MCF 10A (cell line): ENCODE data around the gene ELAPOR2. TPM values are rescaled to one million over a fixed set of nuclear protein-coding genes. Genes with fewer than 3 reads are reported as not detected.
A peak's percentile ranks its signal among the peaks of the same experiment; 100 is the strongest.

ENCODE experiments used
- BruUV-seq: library from RNA; stranded (reverse); fragments of 400-500 nt; replicated peaks from 2 replicates; lab custom pipeline; 2021; lab: Mats Ljungman, UMichigan
- CTCF ChIA-PET: fragments of 300-600 bp; sonication (Branson Sonifier 250); formaldehyde crosslinking; extraction: SDS; loops from one replicate; lab custom pipeline; 2021; ENCODE audit warnings: antibody characterized with exemption, inconsistent platforms; lab: Yijun Ruan, JAX
- POLR2A ChIA-PET: fragments of 300-600, 350-650 bp; sonication (Branson Sonifier 250); formaldehyde crosslinking; extraction: SDS; loops from one replicate; lab custom pipeline; 2020; ENCODE audit warnings: antibody characterized with exemption, inconsistent platforms; lab: Yijun Ruan, JAX
- DNase-seq: peaks from one replicate; pipeline ENCODE4 v3.0.0-alpha.2; 2018; ENCODE audit not compliant: unreplicated experiment
- H3K27ac Mint-ChIP-seq: one replicate; pipeline ENCODE4 v1.8.0; 2022; ENCODE audit warnings: mild to moderate bottlenecking, low read depth, mixed read lengths; ENCODE audit not compliant: unreplicated experiment
- H3K27me3 Mint-ChIP-seq: one replicate; pipeline ENCODE4 v1.8.0; 2022; ENCODE audit warnings: mixed read lengths; ENCODE audit not compliant: insufficient read depth, unreplicated experiment
- H3K36me3 Mint-ChIP-seq: one replicate; pipeline ENCODE4 v1.8.0; 2022; ENCODE audit warnings: mild to moderate bottlenecking, moderate library complexity, mixed read lengths; ENCODE audit not compliant: insufficient read depth, unreplicated experiment
- H3K4me1 Mint-ChIP-seq: one replicate; pipeline ENCODE4 v1.8.0; 2022; ENCODE audit warnings: mixed read lengths; ENCODE audit not compliant: insufficient read depth, unreplicated experiment
- H3K4me3 Mint-ChIP-seq: one replicate; pipeline ENCODE4 v1.8.0; 2022; ENCODE audit warnings: mild to moderate bottlenecking, moderate library complexity, mixed read lengths; ENCODE audit not compliant: unreplicated experiment
- H3K9me3 Mint-ChIP-seq: one replicate; pipeline ENCODE4 v1.8.0; 2022; ENCODE audit warnings: mixed read lengths; ENCODE audit not compliant: unreplicated experiment
- intact Hi-C: fragments of 100-400 bp; cut with micrococcal nuclease; formaldehyde crosslinking; loops from 2 replicates; pipeline ENCODE4 v1.14.1; 2022
- total RNA-seq: library from RNA; stranded (reverse); gene quantifications from 2 replicates; pipeline ENCODE4 v1.2.3, GENCODE V29; 2022
- TF ChIP-seq, protein P1 (sequence below): fragments of 200-600 bp; IDR thresholded peaks from one replicate; pipeline ENCODE4 v1.8.0; 2022; ENCODE audit warnings: antibody characterized with exemption, mild to moderate bottlenecking; ENCODE audit not compliant: unreplicated experiment

Gene ELAPOR2
- total RNA-seq, 1 experiment from 2014 or later, result 16.3 TPM

DNA sequence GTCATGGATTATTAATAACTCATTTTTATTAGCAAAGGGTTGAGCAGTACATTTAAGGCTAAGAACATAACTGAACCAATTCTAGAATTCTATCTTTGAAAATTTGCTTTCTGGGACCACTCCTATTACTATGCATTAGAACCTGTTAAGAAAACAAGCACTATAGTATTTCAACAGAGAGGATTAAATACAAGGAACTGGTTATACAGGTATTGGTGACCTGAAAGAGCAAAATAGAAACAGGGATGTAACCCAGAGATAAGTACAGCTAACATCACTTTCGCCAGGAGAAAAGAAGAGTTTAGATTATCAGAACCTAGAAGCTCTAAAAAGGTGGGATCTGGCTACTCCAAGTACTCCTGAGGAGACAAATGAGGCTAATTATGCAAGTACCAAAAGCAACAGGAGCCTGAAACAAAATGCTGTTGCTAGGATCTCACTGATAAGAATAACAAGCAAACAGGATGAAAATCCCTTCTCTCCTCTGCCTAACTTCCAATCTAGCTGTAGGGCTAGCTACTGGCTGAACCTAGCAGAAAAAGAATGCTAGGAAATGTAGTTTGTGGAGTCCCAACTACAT, 32.1 kb upstream of the ELAPOR2 start:
- no TSS peak for BruUV-seq
- TF ChIP-seq, protein P1, sequence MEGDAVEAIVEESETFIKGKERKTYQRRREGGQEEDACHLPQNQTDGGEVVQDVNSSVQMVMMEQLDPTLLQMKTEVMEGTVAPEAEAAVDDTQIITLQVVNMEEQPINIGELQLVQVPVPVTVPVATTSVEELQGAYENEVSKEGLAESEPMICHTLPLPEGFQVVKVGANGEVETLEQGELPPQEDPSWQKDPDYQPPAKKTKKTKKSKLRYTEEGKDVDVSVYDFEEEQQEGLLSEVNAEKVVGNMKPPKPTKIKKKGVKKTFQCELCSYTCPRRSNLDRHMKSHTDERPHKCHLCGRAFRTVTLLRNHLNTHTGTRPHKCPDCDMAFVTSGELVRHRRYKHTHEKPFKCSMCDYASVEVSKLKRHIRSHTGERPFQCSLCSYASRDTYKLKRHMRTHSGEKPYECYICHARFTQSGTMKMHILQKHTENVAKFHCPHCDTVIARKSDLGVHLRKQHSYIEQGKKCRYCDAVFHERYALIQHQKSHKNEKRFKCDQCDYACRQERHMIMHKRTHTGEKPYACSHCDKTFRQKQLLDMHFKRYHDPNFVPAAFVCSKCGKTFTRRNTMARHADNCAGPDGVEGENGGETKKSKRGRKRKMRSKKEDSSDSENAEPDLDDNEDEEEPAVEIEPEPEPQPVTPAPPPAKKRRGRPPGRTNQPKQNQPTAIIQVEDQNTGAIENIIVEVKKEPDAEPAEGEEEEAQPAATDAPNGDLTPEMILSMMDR, result no peak
- no peaks in the 10 kb centered on the region for H3K4me1 Mint-ChIP-seq
- ChIA-PET CTCF (interaction anchor here (1.1 kb wide), 1 partner anchor 66 kb away, joined by 4 read pairs; no protein-coding TSS in a partner anchor), POLR2A (no interaction called here)
- H3K36me3 Mint-ChIP-seq, result no peaks in the 10 kb centered on the region
- no peaks in the 10 kb centered on the region for H3K9me3 Mint-ChIP-seq
- DNase-seq, result no peak
- no peak overlapping the region for H3K4me3 Mint-ChIP-seq
- intact Hi-C loops, result no loop called here
- H3K27me3 Mint-ChIP-seq, result peaks cover 12% of the 10 kb centered on the region
- no peak overlapping the region for H3K27ac Mint-ChIP-seq

DNA sequence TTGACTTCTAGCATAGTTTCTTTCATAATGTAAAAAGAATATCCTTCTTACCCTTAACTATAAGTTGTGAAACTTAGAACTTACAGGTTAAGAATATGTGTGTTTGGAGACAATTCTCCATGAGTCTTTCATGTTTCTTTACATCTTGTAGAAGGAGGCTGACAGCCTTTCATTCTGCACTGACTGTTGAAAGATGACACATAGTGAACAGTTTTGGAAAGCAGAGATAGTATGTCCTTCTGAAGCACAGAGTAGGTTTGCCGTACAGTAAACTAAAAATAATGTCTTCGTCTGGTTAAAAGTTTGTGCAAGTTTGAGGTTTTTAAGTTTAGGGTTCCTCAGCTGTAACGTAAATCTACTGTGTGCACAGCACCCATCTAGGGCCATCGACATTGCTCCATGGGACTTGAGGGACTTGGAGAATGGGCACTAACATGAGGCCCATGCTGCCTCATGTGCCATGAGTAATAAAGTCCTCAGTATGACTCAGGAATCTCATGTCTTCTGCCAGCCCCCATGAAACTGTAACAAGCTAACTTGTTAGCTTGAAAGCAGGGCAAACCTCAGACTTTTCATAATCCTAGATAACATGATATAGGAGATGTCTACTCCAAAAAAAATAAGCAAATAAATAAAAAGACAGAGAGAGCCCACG, 24.5 kb upstream of the ELAPOR2 start:
- Mint-ChIP-seq H3K9me3 (no peaks in the 10 kb centered on the region), H3K27me3 (no peaks in the 10 kb centered on the region), H3K27ac (no peak overlapping the region), H3K4me3 (no peak overlapping the region), H3K36me3 (no peaks in the 10 kb centered on the region), H3K4me1 (no peaks in the 10 kb centered on the region)
- TF ChIP-seq, protein P1, result no peak
- POLR2A ChIA-PET, result no interaction called here
- CTCF ChIA-PET, result no interaction called here
- intact Hi-C loops, result no loop called here
- BruUV-seq, result no TSS peak
- DNase-seq, result peak; percentile 3

DNA sequence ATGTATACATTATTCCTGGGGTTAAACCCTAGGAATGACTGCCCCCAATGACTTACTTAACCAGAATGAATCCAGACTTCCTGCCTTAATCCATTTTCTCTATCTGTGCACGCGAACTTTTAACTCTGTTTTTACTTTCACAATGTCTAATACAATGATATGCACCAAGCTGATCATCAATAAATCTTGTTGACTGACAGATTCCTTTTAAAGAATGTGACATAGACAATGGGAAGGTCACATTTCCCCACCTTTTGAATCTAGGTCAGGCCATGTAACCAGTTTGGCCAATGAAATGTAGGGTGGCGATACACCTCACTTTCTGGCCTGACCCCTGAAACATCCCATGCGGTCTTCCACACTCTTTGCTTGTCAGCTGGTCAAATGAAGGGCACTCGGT, 23.2 kb upstream of the ELAPOR2 start:
- H3K36me3 Mint-ChIP-seq, result no peaks in the 10 kb centered on the region
- ChIA-PET POLR2A (no interaction called here), CTCF (no interaction called here)
- H3K4me3 Mint-ChIP-seq, result no peak overlapping the region
- intact Hi-C loops, result no loop called here
- DNase-seq, result no peak
- no peaks in the 10 kb centered on the region for H3K9me3 Mint-ChIP-seq
- BruUV-seq, result no TSS peak
- H3K27ac Mint-ChIP-seq, result no peak overlapping the region
- TF ChIP-seq, protein P1, result no peak
- H3K4me1 Mint-ChIP-seq, result no peaks in the 10 kb centered on the region
- no peaks in the 10 kb centered on the region for H3K27me3 Mint-ChIP-seq

DNA sequence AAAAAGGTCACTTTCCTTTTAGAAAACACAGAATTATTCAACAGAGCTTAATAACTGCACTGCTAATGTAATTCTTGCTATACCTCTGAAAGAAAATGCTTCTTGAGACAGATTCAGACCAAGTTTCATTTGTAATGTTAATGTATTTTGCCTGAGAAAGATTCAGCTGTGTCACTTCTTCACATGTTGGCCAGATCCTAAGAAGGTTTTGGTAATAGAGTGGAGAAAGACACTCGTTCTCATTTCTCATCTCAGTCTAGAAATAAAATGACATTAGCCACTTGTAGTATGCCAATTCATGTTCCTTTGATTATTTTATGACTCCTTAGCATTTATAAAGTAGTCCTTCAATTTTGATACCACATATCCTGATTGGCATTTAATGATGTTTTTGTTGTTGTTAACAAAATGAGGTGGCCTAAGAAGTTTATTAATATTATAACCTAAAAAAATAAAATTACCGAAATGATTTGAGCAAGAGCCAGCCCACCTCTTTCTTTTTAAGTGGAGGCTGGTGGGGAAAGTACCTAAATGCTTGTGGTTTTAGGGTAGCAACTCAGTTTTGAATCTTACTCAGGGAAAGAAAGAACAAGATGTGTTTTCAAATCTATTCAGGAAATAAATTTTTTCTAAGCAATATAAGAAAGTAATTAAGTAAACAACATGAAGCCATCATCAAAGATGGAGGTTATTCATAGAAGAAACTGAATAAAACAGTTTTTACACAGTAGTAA, 16.4 kb upstream of the ELAPOR2 start:
- TF ChIP-seq, protein P1, result no peak
- no peak overlapping the region for H3K4me3 Mint-ChIP-seq
- DNase-seq, result no peak
- H3K36me3 Mint-ChIP-seq, result no peaks in the 10 kb centered on the region
- H3K27me3 Mint-ChIP-seq, result peaks cover 34% of the 10 kb centered on the region
- CTCF ChIA-PET, result no interaction called here
- H3K4me1 Mint-ChIP-seq, result no peaks in the 10 kb centered on the region
- no TSS peak for BruUV-seq
- H3K27ac Mint-ChIP-seq, result no peak overlapping the region
- H3K9me3 Mint-ChIP-seq, result no peaks in the 10 kb centered on the region
- intact Hi-C loops, result no loop called here
- POLR2A ChIA-PET, result no interaction called here
